ENCODE results near the gene ORMDL2. TPM values are rescaled to one million over a fixed set of nuclear protein-coding genes. Genes with fewer than 3 reads are reported as not detected.
A peak's percentile ranks its signal among the peaks of the same experiment; 100 is the strongest.

The ORMDL2 gene
- total RNA-seq, 1 donor from 2014 or later, result 12.5 TPM

- H4K20me1 ChIP-seq (ENCODE audit: low read depth), result no peaks in the 10 kb centered on the region
- Mint-ChIP-seq H3K27me3 (ENCODE audit: insufficient read depth, low read depth) (peaks cover 2% of the 10 kb centered on the region), H3K9me3 (no peaks in the 10 kb centered on the region), H3K27ac (no peak overlapping the region), H3K4me1 (peaks cover 32% of the 10 kb centered on the region), H3K4me3 (no peak overlapping the region), H3K36me3 (no peaks in the 10 kb centered on the region)
- H3F3A ChIP-seq (ENCODE audit: low read depth), result peaks cover 5% of the 10 kb centered on the region
- TF ChIP-seq EZH2 (IDR thresholded peaks at IDR 0.05), result no peak
- no peak for TF ChIP-seq CTCF (IDR thresholded peaks at IDR 0.05)
- no peak for TF ChIP-seq EZH2phosphoT487 (IDR thresholded peaks at IDR 0.05)
- peaks cover 10% of the 10 kb centered on the region for H3K4me1 ChIP-seq
- no peak overlapping the region for H3K27ac ChIP-seq
- H2AFZ ChIP-seq (replicated peaks), result no peak overlapping the region
- DNase-seq (ENCODE audit: low spot score), result no peak
- no peaks in the 10 kb centered on the region for H3K79me2 ChIP-seq (ENCODE audit: low read depth)
- H3K4me2 ChIP-seq, result no peak overlapping the region
- H3K9me3 ChIP-seq (ENCODE audit: low read depth), result no peaks in the 10 kb centered on the region
- H3K27me3 ChIP-seq, result no peaks in the 10 kb centered on the region
- H3K4me3 ChIP-seq, result no peak overlapping the region
- H3K9ac ChIP-seq, result no peak overlapping the region
- no peaks in the 10 kb centered on the region for H3K36me3 ChIP-seq
Measured at GRCh38 chr12:55844961-55845360, 27.1 kb downstream of the ORMDL2 start.

- Mint-ChIP-seq H3K36me3 (no peaks in the 10 kb centered on the region), H3K27me3 (ENCODE audit: insufficient read depth, low read depth) (peaks cover 2% of the 10 kb centered on the region), H3K27ac (no peak overlapping the region), H3K9me3 (no peaks in the 10 kb centered on the region), H3K4me3 (no peak overlapping the region), H3K4me1 (peaks cover 35% of the 10 kb centered on the region)
- Histone ChIP-seq H3F3A (ENCODE audit: low read depth) (peaks cover 9% of the 10 kb centered on the region), H3K79me2 (ENCODE audit: low read depth) (no peaks in the 10 kb centered on the region), H3K27ac (no peak overlapping the region), H3K36me3 (no peaks in the 10 kb centered on the region), H3K4me3 (no peak overlapping the region), H2AFZ (replicated peaks) (no peak overlapping the region), H3K4me2 (no peak overlapping the region), H3K27me3 (no peaks in the 10 kb centered on the region), H3K9ac (no peak overlapping the region), H3K9me3 (ENCODE audit: low read depth) (no peaks in the 10 kb centered on the region), H3K4me1 (peaks cover 14% of the 10 kb centered on the region), H4K20me1 (ENCODE audit: low read depth) (no peaks in the 10 kb centered on the region)
- no peak for DNase-seq (ENCODE audit: low spot score)
- TF ChIP-seq EZH2phosphoT487 (IDR thresholded peaks at IDR 0.05), result no peak
- TF ChIP-seq EZH2 (IDR thresholded peaks at IDR 0.05), result no peak
- TF ChIP-seq CTCF (IDR thresholded peaks at IDR 0.05), result no peak
Measured at GRCh38 chr12:55845361-55845760, 27.5 kb downstream of the ORMDL2 start.

- no peak overlapping the region for H2AFZ ChIP-seq (replicated peaks)
- no peak overlapping the region for H3K4me3 ChIP-seq
- H3K27me3 ChIP-seq, result no peaks in the 10 kb centered on the region
- peaks cover 20% of the 10 kb centered on the region for H3K4me1 ChIP-seq
- Mint-ChIP-seq H3K36me3 (no peaks in the 10 kb centered on the region), H3K27me3 (ENCODE audit: insufficient read depth, low read depth) (peaks cover 2% of the 10 kb centered on the region), H3K9me3 (no peaks in the 10 kb centered on the region), H3K4me1 (peaks cover 41% of the 10 kb centered on the region), H3K27ac (no peak overlapping the region), H3K4me3 (peak overlapping the region; percentile 38)
- no peak for TF ChIP-seq EZH2phosphoT487 (IDR thresholded peaks at IDR 0.05)
- TF ChIP-seq CTCF (IDR thresholded peaks at IDR 0.05), result no peak
- no peak for TF ChIP-seq EZH2 (IDR thresholded peaks at IDR 0.05)
- H3K9me3 ChIP-seq (ENCODE audit: low read depth), result no peaks in the 10 kb centered on the region
- no peak overlapping the region for H3K9ac ChIP-seq
- H4K20me1 ChIP-seq (ENCODE audit: low read depth), result no peaks in the 10 kb centered on the region
- H3K27ac ChIP-seq, result no peak overlapping the region
- H3K36me3 ChIP-seq, result no peaks in the 10 kb centered on the region
- no peak overlapping the region for H3K4me2 ChIP-seq
- no peak for DNase-seq (ENCODE audit: low spot score)
- H3F3A ChIP-seq (ENCODE audit: low read depth), result peaks cover 14% of the 10 kb centered on the region
- H3K79me2 ChIP-seq (ENCODE audit: low read depth), result no peaks in the 10 kb centered on the region
Measured at GRCh38 chr12:55845785-55846496, 28.1 kb downstream of the ORMDL2 start.

Data from neural progenitor cell (in vitro differentiated cells).